ENCODE data around the gene PEPD. TPM values are rescaled to one million over a fixed set of nuclear protein-coding genes. Genes with fewer than 3 reads are reported as not detected.

The PEPD gene
- total RNA-seq, 2 donors from 2014 or later: 52.2 to 67.9 TPM

GRCh38 chr19:33377586-33378475 is 143.8 kb downstream of the PEPD start:
- no peak for TF ChIP-seq CTCF (conservative IDR thresholded peaks at IDR 0.05)
- H3K9me3 ChIP-seq (ENCODE audit: control insufficient read depth, low read length): no peaks in the 10 kb centered on the region
- peaks cover 49% of the 10 kb centered on the region for H3K4me1 Mint-ChIP-seq
- DNase-seq: peak; percentile 35
- H3K27ac ChIP-seq (ENCODE audit: low read depth, low read length): no peak overlapping the region
- peaks cover 20% of the 10 kb centered on the region for H3K36me3 Mint-ChIP-seq (ENCODE audit: low read depth)
- H3K27ac Mint-ChIP-seq: no peak overlapping the region
- H3K4me3 Mint-ChIP-seq: no peak overlapping the region
- H3K27me3 Mint-ChIP-seq (ENCODE audit: insufficient read depth): peaks cover 4% of the 10 kb centered on the region
- peaks cover 9% of the 10 kb centered on the region for H3K4me1 ChIP-seq (ENCODE audit: control insufficient read depth, insufficient read depth, low read length)
- H3K27me3 ChIP-seq (ENCODE audit: control insufficient read depth, insufficient read depth, low read length, poor library complexity, severe bottlenecking): no peaks in the 10 kb centered on the region
- 80 to 81% methylated on average over 10 to 12 of the region's 12 CpGs for whole genome bisulfite sequencing, 2 experiments (ENCODE audit: insufficient coverage in 1 of 2, insufficient read length in 1 of 2)
- H3K9ac ChIP-seq (ENCODE audit: extremely low read depth, low read length, poor library complexity, severe bottlenecking): no peak overlapping the region
- H3K9me3 Mint-ChIP-seq: no peaks in the 10 kb centered on the region
- no peak overlapping the region for H3K4me3 ChIP-seq (ENCODE audit: low read length)
- peaks cover 39% of the 10 kb centered on the region for H3K36me3 ChIP-seq (ENCODE audit: control insufficient read depth, insufficient read depth, low read length)

DNA sequence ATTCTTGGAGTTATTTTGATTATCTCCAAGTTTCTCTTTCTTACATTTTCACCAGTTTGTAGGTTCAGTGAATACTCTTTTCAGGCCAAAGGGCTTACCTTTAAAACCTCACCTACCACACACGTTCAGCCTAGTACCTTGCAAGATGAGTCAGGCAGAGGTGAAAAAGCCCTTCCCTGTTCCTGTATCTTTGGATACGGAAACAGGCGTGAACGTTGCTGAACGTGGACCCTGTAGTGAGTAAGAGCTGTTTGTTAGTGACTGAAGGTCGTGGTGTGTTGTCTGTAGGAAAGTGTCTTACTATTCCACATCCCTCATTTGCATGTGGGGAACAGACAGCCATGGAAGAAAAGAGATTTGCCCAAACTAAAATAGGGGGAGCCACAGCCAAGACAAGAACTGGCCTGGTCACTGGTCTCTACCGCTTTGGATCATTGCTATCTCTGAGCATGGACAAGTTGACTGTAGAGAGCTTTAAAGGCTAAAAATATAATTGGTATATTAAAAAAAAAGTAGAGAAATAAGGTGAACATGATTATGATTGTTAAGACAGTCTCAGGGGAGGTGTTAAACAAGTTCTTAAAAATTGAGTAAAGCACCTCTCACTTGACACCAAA is 144.5 kb downstream of the PEPD start:
- TF ChIP-seq CTCF (conservative IDR thresholded peaks at IDR 0.05): no peak
- peaks cover 49% of the 10 kb centered on the region for H3K4me1 Mint-ChIP-seq
- Histone ChIP-seq H3K4me1 (ENCODE audit: control insufficient read depth, insufficient read depth, low read length) (peaks cover 9% of the 10 kb centered on the region), H3K4me3 (ENCODE audit: low read length) (no peak overlapping the region), H3K36me3 (ENCODE audit: control insufficient read depth, insufficient read depth, low read length) (peaks cover 37% of the 10 kb centered on the region), H3K9ac (ENCODE audit: extremely low read depth, low read length, poor library complexity, severe bottlenecking) (no peak overlapping the region), H3K27me3 (ENCODE audit: control insufficient read depth, insufficient read depth, low read length, poor library complexity, severe bottlenecking) (no peaks in the 10 kb centered on the region), H3K27ac (ENCODE audit: low read depth, low read length) (no peak overlapping the region), H3K9me3 (ENCODE audit: control insufficient read depth, low read length) (no peaks in the 10 kb centered on the region)
- H3K27ac Mint-ChIP-seq: no peak overlapping the region
- H3K36me3 Mint-ChIP-seq (ENCODE audit: low read depth): peaks cover 20% of the 10 kb centered on the region
- no peaks in the 10 kb centered on the region for H3K9me3 Mint-ChIP-seq
- H3K4me3 Mint-ChIP-seq: no peak overlapping the region
- H3K27me3 Mint-ChIP-seq (ENCODE audit: insufficient read depth): peaks cover 4% of the 10 kb centered on the region
- WGBS, 2 experiments (ENCODE audit: insufficient coverage in 1 of 2, insufficient read length in 1 of 2): 86 to 87% methylated on average over 6 to 7 of the region's 7 CpGs
- peak; percentile 31 for DNase-seq

DNA sequence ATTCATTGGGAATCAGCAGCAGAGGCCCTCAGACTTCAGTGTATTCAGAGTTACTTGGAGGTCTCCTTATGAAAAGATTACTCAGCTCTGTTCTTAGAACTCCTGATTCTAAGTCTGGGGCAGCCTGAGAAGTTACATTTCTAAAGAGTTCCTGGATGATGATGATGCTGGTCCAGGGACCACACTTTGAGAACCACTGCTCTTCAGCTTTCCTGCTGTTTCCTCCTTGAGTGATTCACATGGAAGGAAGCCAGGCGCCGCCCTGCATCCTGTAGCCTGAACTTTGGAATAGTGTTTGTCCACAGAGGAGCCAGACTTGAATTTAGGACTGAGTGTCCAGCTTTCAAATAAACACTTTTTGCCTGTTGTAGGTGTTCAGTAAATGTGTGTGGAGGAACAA is 145.2 kb downstream of the PEPD start:
- H3K36me3 ChIP-seq (ENCODE audit: control insufficient read depth, insufficient read depth, low read length): peaks cover 30% of the 10 kb centered on the region
- H3K27me3 ChIP-seq (ENCODE audit: control insufficient read depth, insufficient read depth, low read length, poor library complexity, severe bottlenecking): no peaks in the 10 kb centered on the region
- H3K27ac ChIP-seq (ENCODE audit: low read depth, low read length): no peak overlapping the region
- H3K9me3 ChIP-seq (ENCODE audit: control insufficient read depth, low read length): no peaks in the 10 kb centered on the region
- H3K27me3 Mint-ChIP-seq (ENCODE audit: insufficient read depth): peaks cover 5% of the 10 kb centered on the region
- 91 to 100% methylated on average over 2 of the region's 2 CpGs for WGBS, 2 experiments (ENCODE audit: insufficient coverage in 1 of 2, insufficient read length in 1 of 2)
- H3K27ac Mint-ChIP-seq: no peak overlapping the region
- no peak for DNase-seq
- H3K4me3 ChIP-seq (ENCODE audit: low read length): no peak overlapping the region
- peaks cover 49% of the 10 kb centered on the region for H3K4me1 Mint-ChIP-seq
- H3K4me3 Mint-ChIP-seq: no peak overlapping the region
- no peak overlapping the region for H3K9ac ChIP-seq (ENCODE audit: extremely low read depth, low read length, poor library complexity, severe bottlenecking)
- TF ChIP-seq CTCF (conservative IDR thresholded peaks at IDR 0.05): no peak
- peaks cover 20% of the 10 kb centered on the region for H3K36me3 Mint-ChIP-seq (ENCODE audit: low read depth)
- H3K9me3 Mint-ChIP-seq: no peaks in the 10 kb centered on the region
- H3K4me1 ChIP-seq (ENCODE audit: control insufficient read depth, insufficient read depth, low read length): peaks cover 9% of the 10 kb centered on the region

Measured in endodermal cell (in vitro differentiated cells).